ENCODE measurements around the gene STXBP5.

STXBP5 gene

GRCh38 chr6:147417954-147418353 lies 213.7 kb downstream of the STXBP5 start:
- ATAC-seq (ENCODE audit: low read depth) (no peak), DNase-seq (ENCODE audit: low spot score) (no peak)
- Histone ChIP-seq H3K4me3 (ENCODE audit: severe bottlenecking) (no peak overlapping the region), H3K36me3 (ENCODE audit: low read depth) (no peaks in the 10 kb centered on the region), H3K9me3 (ENCODE audit: severe bottlenecking) (no peaks in the 10 kb centered on the region), H3K27me3 (ENCODE audit: insufficient read depth, poor library complexity, severe bottlenecking) (no peaks in the 10 kb centered on the region), H3K27ac (ENCODE audit: poor library complexity, severe bottlenecking) (no peak overlapping the region), H3K4me1 (ENCODE audit: insufficient read depth, poor library complexity, severe bottlenecking) (no peaks in the 10 kb centered on the region)
- TF ChIP-seq CTCF (IDR thresholded peaks at IDR 0.05; ENCODE audit: poor library complexity, severe bottlenecking): no peak

DNA sequence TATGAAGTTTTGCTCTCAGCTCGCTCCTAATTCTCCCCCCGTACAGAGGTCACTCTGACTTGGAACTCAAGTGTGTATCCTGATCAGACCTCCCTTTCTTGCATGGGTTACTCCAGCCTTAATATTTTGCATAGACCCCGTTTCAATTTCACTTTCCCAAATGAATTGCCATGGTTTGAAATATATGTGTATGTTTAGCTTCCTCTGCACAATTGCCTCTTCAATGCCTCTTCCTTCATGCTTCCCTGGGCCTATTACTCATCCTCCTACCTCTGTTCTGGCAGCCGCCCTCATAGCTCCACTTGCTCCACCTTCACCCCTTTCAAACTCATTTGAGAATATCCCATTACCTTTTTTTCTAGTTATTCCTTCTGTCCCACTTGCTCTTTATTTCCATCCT lies 214.3 kb downstream of the STXBP5 start:
- no peak overlapping the region for H3K4me3 ChIP-seq (ENCODE audit: severe bottlenecking)
- H3K4me1 ChIP-seq (ENCODE audit: insufficient read depth, poor library complexity, severe bottlenecking): no peaks in the 10 kb centered on the region
- H3K27me3 ChIP-seq (ENCODE audit: insufficient read depth, poor library complexity, severe bottlenecking): no peaks in the 10 kb centered on the region
- H3K27ac ChIP-seq (ENCODE audit: poor library complexity, severe bottlenecking): no peak overlapping the region
- DNase-seq (ENCODE audit: low spot score) (no peak), ATAC-seq (ENCODE audit: low read depth) (no peak)
- no peak for TF ChIP-seq CTCF (IDR thresholded peaks at IDR 0.05; ENCODE audit: poor library complexity, severe bottlenecking)
- H3K9me3 ChIP-seq (ENCODE audit: severe bottlenecking): no peaks in the 10 kb centered on the region
- H3K36me3 ChIP-seq (ENCODE audit: low read depth): no peaks in the 10 kb centered on the region

DNA sequence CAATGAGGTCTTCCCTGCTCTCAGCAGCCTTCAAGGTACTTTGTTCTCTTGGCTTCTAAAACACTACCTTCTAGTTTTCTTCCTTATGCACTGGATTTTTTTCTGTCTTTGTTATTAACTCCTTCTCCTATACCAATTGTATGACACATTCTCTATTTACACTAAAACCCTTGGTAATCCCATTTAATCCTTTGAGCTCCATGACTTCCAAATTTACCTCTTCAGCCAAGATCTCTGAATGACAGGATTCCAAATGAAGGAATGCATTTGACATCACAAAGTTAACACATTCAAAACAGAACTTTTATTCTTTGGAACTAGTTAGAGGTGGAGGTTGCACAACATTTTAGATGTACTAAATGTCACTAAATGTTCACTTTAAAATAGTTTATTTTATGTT lies 217.7 kb downstream of the STXBP5 start:
- H3K36me3 ChIP-seq (ENCODE audit: low read depth): no peaks in the 10 kb centered on the region
- ATAC-seq (ENCODE audit: low read depth) (no peak), DNase-seq (ENCODE audit: low spot score) (no peak)
- no peak overlapping the region for H3K27ac ChIP-seq (ENCODE audit: poor library complexity, severe bottlenecking)
- H3K4me1 ChIP-seq (ENCODE audit: insufficient read depth, poor library complexity, severe bottlenecking): no peaks in the 10 kb centered on the region
- no peak for TF ChIP-seq CTCF (IDR thresholded peaks at IDR 0.05; ENCODE audit: poor library complexity, severe bottlenecking)
- H3K4me3 ChIP-seq (ENCODE audit: severe bottlenecking): no peak overlapping the region
- no peaks in the 10 kb centered on the region for H3K27me3 ChIP-seq (ENCODE audit: insufficient read depth, poor library complexity, severe bottlenecking)
- no peaks in the 10 kb centered on the region for H3K9me3 ChIP-seq (ENCODE audit: severe bottlenecking)

DNA sequence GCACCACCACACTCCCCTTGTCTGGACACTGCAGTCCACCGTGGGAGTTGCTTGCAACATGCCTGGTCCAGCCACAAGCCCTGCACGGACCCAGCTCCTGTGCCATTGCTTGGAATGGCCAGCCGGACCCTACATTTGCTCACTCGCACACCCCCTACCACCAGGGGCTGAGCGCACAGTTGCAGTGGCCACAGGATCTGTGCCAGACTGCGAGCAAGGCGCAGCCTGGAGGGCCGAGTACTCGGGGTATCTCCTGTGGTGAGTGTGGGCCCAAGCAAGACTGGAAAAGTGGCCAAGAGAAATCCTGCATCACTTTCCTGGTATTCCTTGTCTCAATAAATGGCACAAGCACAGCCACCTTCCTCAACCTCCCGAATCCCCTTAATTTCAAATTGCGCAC lies 218.9 kb downstream of the STXBP5 start:
- H3K4me1 ChIP-seq (ENCODE audit: insufficient read depth, poor library complexity, severe bottlenecking): no peaks in the 10 kb centered on the region
- no peaks in the 10 kb centered on the region for H3K36me3 ChIP-seq (ENCODE audit: low read depth)

GRCh38 chr6:147429794-147430193 lies 225.6 kb downstream of the STXBP5 start:
- DNase-seq (ENCODE audit: low spot score): no peak
- H3K27ac ChIP-seq (ENCODE audit: poor library complexity, severe bottlenecking): no peak overlapping the region
- no peaks in the 10 kb centered on the region for H3K4me1 ChIP-seq (ENCODE audit: insufficient read depth, poor library complexity, severe bottlenecking)
- TF ChIP-seq CTCF (IDR thresholded peaks at IDR 0.05; ENCODE audit: poor library complexity, severe bottlenecking): no peak
- ATAC-seq (ENCODE audit: low read depth): no peak
- H3K27me3 ChIP-seq (ENCODE audit: insufficient read depth, poor library complexity, severe bottlenecking): no peaks in the 10 kb centered on the region
- no peaks in the 10 kb centered on the region for H3K9me3 ChIP-seq (ENCODE audit: severe bottlenecking)
- no peaks in the 10 kb centered on the region for H3K36me3 ChIP-seq (ENCODE audit: low read depth)
- H3K4me3 ChIP-seq (ENCODE audit: severe bottlenecking): no peak overlapping the region

More for the DNA sequence above, 218.9 kb downstream of the STXBP5 start:
- no peak for ATAC-seq (ENCODE audit: low read depth)
- Histone ChIP-seq H3K27ac (ENCODE audit: poor library complexity, severe bottlenecking) (no peak overlapping the region), H3K27me3 (ENCODE audit: insufficient read depth, poor library complexity, severe bottlenecking) (no peaks in the 10 kb centered on the region), H3K4me3 (ENCODE audit: severe bottlenecking) (no peak overlapping the region), H3K9me3 (ENCODE audit: severe bottlenecking) (no peaks in the 10 kb centered on the region)
- TF ChIP-seq CTCF (IDR thresholded peaks at IDR 0.05; ENCODE audit: poor library complexity, severe bottlenecking): no peak
- no peak for DNase-seq (ENCODE audit: low spot score)

Measured in RWPE2 (cell line).